GM19240 (cell line): ENCODE results near the gene TSTD2.
"Not testable (repeated sequence)": the region's sequence is repeated elsewhere in the genome, so short reads cannot be mapped to it uniquely, and the experiment has no call there.

Source experiments
- DNase-seq: peaks from one replicate; pipeline ENCODE4 v3.0.0; 2011; ENCODE audit warnings: low spot score; ENCODE audit not compliant: insufficient read length

TSTD2 gene

DNA sequence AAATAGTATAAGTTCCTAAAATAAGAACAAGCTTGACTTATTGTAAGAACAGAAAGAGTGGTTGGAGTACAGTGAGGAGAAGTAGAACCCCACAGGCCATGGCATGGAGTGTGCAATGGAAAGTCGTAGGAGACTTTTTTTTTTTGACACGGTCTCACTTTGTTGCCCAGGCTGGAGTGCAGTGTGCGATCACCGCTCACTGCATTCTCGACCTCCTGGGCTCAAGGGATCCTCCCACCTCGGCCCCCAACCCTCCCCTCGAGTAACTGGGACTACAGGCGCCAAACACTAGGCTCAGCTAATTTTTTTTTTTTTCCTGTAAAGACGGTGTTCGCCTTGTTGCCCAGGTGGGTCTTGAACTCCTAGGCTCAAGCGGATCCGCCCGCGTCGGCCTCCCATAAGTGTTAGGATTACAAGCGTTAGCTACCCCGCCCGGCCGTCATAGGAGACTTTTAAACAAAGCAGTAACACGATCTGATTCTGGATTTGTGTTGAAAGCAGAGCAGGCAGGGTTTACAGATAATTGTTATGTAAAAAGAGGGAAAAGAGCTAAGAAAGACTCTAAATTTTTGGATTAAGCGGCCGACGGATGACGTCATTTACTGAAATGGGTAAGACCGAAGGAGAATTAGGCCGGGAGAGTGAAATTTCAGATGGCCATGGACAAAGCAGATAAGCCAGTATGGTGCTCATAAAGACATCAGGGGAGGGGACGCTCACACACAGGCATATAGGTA is 752 bp downstream of the TSTD2 start:
- no peak for DNase-seq

DNA sequence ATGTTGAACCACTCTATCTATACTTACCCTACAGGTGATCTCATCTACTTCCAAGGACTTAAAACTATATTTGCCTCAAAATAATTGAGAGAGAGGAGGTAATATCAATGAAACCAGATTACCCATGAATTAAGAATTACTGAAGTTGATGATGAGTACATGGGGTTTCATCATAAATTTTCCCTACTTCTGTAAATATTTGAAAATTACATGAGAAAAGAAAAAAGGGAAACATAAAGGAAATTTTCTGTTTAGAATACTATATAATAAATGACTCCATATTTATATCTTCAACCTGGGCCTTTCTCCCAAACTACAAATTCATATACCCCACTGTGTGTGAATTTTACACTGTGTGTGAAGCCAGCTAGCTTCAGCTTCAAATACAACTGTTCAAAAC is 2.6 kb downstream of the TSTD2 start:
- no peak for DNase-seq

DNA sequence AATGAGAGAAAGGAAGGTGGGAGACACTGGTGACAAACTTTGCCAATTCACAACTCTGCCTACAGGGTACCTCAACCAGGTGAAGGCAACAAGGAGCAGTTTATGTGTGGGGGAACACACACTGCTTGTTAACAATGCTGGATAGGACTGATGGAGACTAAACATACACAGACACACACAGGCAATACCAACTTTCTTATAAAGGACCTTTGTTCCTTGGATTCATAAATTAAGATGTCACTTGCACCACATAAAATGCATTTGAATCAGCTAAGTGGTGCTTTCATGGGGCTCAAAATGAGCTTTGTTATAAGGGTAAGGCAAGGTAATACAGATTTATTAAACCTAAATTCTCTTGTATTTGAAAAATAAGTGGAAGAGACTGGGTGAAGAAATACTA is 4.0 kb downstream of the TSTD2 start:
- DNase-seq, result no peak

DNA sequence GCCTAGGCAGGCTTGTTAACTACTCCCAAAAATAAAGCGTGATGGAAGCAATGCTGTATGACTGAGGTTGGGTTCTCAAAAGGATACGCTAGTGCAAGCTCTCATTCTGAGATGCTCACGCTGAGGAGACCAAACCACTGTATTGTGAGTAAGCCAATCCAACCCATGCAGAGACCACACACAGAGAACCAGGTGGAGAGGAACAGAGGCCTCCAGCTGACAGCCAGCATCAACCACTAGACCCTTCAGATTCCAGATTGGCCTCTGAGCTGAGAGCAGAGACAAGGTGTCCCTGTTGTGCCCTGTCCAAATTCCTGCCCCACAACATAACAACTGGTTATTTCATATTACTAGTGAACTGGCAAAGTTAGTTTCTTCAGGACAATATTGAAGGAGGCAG is 4.5 kb downstream of the TSTD2 start:
- no peak for DNase-seq

DNA sequence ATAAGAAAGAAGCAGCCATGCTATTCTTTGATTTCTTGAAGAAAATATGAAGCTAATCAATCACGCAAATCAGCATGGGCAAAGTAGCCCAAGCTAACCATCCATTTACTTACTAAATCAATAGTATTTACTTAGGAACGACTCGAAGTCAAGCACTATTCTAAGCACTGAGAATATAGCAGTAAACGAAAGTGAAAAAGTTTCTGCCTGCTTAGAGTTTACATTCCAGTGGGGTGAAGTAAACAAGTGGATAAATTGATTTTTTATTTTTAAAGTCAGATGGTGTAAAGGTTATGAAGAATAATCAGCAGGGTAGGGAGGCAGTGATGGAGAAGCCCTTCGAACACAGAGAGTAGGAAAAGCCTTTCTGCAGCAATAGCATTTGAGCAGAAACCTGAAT is 5.5 kb downstream of the TSTD2 start:
- DNase-seq, result no peak

DNA sequence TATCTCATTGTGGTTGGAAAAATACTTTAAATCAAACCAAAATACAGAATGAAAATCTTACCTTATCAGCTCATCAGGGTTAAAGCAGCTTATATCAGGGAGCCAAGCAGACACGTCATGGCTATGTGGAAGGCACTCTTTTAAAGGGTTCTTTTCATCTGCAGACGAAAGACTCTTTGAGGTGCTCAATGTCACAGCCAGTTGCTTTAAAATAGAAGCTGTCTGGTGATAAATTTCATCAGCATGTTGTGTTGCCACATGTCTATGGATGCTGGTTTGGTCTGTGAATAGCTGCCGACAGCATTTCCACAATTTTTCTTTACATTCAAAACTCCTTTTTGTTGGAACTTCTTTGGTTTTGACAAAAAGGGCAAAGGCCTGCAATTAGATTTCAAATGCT is 7.5 kb downstream of the TSTD2 start:
- DNase-seq, result no peak

DNA sequence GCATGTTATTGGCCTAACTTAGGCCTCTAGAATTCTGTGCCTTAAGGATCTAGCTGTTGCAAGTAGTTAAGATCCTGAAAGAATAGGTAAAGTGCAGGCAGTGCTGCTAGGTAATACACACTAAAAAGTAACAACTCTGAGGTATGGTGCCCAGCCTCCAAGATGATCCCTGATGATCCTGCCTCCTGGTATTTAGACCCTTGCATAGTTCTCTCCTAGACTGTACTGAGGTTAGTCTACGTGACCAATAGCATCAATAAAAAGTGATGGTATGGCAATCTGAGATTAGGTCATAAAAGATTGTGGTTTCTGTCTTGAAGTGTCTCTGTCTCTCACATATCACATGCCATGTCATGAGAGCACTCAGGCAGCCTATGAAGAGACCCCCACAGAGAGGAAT is 9.2 kb downstream of the TSTD2 start:
- DNase-seq, result no peak

DNA sequence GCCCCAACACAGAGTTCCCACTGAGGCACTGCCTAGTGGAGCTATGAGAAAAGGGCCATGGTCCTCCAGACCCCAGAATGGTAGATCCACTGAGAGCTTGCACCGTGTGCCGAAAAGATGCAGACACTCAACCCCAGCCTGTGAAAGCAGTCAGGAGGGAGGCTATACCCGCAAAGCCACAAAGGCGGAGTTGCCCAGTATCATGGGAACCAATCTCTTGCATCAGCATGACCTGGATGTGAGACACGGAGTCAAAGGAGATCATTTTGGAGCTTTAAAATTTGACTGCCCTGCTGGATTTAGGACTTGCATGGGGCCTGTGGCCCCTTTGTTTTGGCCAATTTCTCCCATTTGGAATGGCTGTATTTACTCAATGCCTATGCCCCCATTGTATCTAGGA is 10.7 kb downstream of the TSTD2 start:
- DNase-seq, result not testable (repeated sequence)

DNA sequence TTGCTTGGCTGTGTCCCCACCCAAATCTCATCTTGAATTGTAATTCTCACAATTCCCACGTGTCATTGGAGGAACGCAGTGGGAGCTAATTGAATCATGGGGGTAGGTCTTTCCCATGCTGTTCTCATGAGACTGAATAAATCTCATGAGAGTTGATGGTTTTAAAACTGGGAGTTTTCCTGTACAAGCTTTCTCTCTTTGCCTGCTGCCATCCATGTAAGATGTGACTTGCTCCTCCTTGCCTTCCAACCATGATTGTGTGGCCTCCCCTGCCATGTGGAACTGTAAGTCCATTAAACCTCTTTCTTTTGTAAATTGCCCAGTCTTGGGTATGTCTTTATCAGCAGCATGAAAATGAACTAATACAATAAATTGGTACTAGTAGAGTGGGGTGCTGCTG is 13.1 kb downstream of the TSTD2 start:
- not testable (repeated sequence) for DNase-seq

DNA sequence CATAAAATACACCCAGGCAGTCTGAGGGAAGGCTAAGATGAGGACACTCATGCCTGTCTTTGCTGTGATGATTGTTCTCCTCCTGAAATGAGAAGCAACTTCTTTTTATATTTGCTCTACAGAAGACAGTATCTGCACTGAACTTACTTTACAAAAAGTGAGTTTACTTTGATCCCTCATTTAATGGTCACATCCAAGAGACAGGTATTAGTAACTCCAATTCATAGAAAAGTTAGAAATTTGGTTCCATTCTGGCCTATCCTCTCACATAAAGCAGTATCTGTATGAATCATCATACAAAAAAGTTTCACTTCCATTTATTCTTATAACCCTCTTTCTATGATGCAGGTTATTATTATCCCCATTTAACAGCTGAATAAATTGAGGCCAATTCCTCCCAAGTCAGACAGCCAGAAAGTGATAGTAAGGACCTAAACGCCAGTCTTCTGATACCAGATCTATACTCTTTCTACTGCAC is 15.2 kb downstream of the TSTD2 start:
- no peak for DNase-seq

DNA sequence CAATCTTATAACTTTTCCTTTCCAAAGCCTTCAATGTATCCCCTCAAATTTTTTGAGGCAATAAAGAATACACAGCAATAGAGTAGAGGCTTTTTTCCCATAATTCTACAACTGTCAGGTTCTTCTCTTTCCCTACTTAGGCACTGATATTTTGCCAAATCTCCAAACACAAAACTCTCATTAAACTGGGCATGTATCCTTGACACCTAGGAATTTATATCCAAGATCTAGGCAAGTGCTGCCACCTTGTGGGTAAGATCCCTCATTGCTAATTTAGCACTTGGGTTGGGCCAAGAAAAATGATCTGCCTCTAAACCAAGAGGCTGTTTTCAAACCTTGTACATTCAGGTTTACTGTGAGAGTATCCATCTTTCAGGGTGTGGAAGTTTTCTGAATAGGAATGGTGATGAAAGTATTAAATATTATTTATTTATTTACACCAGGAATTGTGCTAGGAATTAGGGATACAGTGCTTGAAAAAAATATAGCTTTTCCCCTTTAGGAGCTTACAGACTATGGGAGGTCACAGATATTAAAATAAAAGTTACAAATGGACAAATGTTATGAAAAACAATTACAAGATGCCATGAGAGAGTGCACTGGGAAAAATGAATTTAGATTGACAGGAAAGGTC is 17.6 kb downstream of the TSTD2 start:
- DNase-seq, result peak; percentile 36

DNA sequence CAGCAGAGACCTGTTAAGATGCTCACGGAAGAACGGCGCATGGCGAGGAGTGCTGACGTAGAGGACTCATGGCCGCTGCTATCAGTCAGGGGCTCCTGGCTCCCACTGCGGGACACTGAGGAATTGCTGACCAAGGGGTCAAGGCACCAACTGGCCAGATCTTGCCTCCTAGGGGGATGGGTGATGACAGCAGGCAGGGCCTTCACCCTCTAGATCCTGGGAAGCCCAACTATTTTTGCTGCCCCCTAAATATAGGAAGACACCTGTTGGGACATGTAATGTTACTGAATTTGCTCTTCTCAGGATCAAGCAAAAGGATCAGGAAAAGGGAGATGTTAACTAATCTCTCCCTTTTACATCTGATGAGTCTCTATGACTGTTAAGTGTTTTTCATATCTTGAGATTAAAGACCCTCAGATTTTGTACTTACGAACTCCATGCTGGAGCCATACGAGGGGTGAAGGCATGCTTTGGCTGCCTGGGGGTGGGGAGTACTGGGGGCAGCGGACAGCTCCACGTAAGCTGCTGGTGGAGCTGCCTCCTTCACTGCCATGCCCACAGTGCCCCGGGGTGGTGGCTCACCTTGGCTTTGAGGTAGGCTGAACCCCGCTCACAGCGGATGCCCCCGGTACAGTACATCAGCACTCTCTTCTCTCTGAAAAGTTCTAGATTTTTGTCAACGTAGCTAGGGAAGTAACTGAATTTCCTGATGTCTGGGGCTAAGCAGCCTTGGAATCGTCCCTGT is 28.1 kb downstream of the TSTD2 start:
- no peak for DNase-seq

DNA sequence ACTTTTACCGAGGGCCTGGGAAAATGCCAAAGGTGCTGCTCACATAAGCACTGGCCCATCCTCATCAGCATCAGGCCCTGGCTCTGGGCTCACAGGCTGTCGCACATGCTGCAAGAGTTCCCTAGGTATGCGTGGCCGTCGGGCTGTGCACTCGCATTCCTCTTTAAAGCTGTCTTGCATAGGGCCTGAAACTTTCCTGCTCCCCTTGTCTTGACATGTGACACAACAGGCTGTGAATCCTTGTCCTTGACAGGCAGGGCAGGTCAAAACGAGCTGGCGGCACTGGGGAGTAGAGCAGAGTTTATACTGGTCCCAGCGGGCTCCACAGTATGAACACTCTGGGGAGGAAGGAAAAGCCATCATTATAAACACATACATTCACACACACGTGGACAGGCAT is 30.7 kb downstream of the TSTD2 start:
- DNase-seq, result no peak

DNA sequence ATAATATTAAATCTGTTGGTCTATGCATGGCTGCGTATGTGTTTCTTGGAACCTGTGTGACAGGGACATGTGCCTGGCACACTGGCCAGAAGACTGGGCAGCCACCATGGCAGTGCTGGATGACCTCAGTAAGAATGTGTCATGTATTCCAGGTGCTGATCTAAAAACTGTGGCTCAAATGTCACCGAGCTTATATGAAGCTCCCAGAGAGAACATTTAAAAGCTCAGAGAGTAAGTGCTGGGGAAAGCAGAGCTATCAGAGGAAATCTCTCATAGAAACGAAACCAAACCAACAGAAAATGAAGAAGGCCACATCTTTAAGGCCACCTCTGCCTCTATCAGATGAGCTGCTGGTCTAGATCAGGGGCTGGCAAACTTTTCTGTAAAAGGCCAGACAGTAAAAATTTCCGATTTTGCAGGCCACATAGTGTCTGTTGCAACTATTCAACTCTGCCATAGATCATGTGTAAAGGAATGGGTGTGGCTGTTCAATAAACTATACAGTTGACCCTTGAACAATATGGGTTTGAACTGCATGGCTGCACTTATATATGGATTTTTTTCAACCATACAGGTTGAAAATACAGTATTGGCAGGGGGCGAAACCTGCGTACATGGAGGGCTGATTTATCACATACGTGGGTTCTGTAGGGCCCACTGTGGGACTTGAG is 31.8 kb downstream of the TSTD2 start:
- DNase-seq, result no peak

DNA sequence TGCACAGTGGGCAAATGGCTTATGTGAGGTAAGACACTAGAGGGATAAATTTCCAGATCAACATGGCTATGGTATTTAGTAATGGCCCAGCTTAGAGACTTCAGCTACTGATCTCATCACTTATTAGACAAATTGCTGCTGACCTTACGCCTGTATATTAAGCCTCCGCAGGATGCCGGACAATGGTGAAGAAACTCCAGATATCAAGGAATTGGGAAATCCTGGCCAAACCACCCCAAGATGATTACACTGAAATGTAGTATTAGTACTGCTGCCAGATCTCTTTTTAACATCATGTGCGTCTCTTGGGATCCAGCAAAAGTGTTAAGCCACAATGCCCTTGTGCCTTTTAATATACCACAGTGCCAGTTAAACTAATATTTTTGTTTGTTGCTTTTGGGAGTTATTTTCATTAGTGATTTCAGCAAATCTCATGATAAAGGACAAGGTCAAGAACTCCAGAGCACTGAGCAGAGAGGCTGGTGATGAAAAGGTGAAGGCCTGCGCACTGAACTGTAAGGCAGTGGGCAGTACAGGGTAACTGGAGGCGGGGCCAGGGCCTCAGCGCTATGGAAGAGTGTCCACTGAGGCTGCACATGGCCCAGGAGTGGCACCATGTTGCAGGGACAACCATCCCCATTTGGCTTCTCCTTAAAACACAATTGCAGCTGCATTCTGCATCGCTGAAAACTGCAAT is 32.5 kb downstream of the TSTD2 start:
- no peak for DNase-seq

DNA sequence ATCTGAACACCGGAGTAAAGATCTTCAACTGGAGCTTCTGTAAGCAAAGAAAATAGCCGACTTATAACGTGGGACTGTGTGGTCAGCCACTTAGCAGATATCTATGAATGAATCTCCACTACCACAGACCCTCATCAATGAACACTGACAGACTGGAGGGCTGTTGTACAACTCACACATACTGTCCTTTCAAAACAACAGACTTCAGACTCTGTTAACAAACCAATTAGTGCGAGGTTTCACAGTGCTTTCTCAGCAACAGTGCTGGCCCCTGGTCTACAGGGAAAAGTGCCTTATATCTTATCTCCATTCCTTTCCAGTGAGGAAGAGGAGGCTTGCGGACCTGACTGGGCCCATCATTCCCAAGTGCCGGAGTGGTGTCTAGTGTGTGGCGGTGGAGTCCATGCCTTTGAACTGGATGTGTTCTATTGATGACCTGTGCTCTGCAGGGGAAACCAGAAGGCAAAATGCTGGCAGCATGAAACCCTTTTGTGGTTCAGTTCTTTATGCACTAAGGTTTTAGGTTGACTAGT is 33.8 kb downstream of the TSTD2 start:
- DNase-seq, result no peak

DNA sequence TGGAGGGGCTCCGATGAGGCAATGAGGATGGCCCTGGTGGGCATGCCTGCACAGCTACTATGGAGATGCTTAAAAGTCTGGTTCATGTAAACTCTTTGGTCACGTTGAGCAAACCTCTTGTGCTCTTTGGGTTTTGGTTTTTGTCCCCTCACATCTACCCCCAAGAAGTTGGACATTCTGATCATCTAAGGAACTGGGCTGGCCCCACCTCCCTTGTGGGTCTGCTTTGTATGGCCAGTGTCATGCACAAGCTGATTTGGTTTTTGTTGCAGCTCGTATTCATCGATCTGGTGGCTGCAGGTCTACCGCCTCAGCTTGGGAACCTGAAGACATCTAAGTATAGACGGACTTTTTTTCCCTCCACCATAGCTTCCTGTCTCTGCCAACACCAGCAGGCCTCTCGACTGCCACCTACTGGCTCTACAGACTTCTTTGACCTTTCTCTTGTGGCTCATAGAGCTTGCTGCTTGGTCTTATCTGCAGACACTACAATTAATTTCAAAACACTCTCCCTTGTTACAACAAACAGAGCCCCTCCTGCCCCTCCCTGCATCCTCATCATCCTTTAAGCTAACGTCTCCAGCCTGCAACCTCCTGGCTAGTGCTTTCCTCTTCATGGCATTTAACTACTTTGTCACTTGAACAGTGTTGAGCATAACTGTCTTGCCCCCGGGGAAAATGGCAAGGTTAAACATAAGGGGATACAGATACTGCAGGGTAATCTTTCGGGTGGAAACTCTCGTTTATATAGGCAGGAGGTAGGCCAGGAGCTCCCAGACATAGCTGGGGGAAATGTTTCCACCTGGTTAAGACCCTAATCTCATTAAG is 34.5 kb downstream of the TSTD2 start:
- DNase-seq, result peak; percentile 55

DNA sequence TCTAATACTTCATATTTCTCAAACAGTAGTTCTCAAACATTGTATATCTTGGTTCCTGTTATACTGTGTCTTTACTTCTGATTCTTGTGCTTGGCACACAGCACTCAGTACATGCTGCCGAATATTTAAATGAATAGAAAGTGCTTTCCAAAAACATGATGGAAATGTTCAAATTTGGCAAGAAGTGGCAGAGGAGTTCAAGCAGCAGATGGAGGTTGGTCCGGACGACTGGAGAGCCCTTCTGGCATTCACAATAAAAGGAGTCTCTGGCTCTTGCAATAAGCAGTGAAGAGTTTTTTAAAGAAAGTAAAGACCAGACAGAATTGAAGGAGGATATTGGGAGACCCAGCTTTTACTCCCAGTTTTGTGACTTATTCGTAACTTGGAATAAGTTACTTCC is 36.3 kb downstream of the TSTD2 start:
- no peak for DNase-seq

DNA sequence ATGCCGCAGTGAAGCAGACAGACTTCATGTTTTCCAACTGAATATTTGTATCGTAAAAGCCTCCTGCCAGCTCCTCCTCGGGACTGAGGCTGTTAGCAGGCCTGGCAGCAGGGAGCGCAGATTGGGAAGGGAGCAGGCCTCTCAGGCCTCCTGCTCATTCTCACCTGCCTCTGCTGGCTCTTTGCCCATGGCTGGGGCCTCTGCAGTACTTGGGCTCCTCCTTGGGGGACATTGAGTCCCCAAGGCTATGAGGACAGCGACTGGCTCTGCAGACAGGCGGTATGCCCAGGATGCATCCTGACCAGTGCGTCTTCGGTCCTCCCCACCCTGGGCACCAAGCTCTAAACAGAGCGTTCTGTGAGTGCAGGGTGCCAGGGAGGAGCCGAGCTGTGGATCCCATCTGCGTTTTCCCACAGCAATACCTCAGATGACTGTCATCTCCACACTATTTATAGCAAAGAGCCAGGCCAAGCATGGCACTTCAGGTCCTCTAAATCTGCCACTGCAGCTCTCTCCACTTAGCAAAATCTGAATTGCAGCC is 38.7 kb downstream of the TSTD2 start:
- no peak for DNase-seq

DNA sequence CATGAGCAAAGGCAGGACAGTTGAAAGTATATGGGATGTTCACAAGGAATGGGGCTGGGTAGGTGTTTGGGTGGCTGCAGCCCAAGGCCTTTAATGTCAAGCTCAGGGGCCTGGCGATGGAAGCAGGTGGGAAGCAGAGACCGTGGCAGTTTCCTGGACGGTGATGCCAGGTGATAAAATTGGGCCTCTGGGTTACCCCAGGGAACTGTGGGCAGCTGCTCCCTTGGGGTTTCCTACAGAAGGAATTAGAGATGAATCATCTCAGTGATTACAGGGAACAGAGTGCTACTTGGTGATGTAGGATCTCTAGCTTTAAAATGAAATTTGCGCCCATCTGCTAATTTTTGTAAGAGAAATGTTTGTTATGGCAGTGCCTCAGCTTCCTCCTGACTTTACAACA is 39.2 kb downstream of the TSTD2 start:
- DNase-seq, result no peak
